Measurements from ENCODE around the gene RAP1A. TPM values are rescaled to one million over a fixed set of nuclear protein-coding genes. Genes with fewer than 3 reads are reported as not detected.

RAP1A gene
- total RNA-seq, 1 experiment from 2014 or later: 26.7 TPM

DNA sequence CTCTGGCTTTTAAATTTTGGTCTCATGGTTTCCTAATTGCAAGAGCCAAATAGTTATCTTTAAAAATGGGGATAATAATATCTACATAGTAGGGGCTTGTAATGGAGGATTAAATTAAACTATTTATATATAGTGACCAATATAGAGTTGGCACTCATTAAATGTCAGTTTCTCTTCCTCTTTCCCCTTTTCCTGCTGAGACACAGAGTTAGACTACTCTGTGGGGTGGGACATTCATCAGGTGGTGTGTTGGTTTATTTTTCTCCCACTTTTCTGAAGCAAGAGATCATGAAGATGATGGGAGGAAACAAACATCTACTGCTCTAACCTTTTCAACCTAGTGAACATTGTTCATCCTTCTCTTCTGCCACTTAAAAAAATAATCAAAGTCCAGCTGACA lies 17.3 kb upstream of the RAP1A start:
- H2BK20ac ChIP-seq (ENCODE audit: low read depth, low read length, poor library complexity, severe bottlenecking): no peak overlapping the region
- no peak overlapping the region for H3K9ac ChIP-seq (ENCODE audit: extremely low read depth, insufficient read length, low read length)
- no peak overlapping the region for H3K4ac ChIP-seq (ENCODE audit: low read depth, low read length)
- H3K4me1 Mint-ChIP-seq: peaks cover 0 to 3% of the 10 kb centered on the region in 2 experiments; a peak in 1 of 4 replicates
- no peaks in the 10 kb centered on the region; the same call in none of the 2 replicates for H3K27me3 Mint-ChIP-seq (ENCODE audit: low read depth)
- 0 out of 2 replicates have a peak, but pooled peaks cover 3% of the 10 kb centered on the region for H3K27me3 ChIP-seq (ENCODE audit: insufficient read depth, low read length)
- no peak overlapping the region for H2AK5ac ChIP-seq (ENCODE audit: insufficient read length, low read length)
- peaks cover 0 to 3% of the 10 kb centered on the region in 2 experiments; a peak in 2 of 5 replicates for H3K9me3 Mint-ChIP-seq
- H3K79me2 ChIP-seq (ENCODE audit: insufficient read depth, low read length): no peaks in the 10 kb centered on the region
- H3K4me3 Mint-ChIP-seq: no peak overlapping the region
- H4K20me1 ChIP-seq (ENCODE audit: control insufficient read depth, insufficient read depth, insufficient read length): no peaks in the 10 kb centered on the region
- no peak overlapping the region for H3K23ac ChIP-seq (ENCODE audit: insufficient read length, low read depth, low read length)
- DNase-seq: no peak
- H2BK5ac ChIP-seq (ENCODE audit: insufficient read length, low read length): no peak overlapping the region
- H3K9me3 ChIP-seq (ENCODE audit: control insufficient read depth, low read depth, low read length): no peaks in the 10 kb centered on the region
- H3K4me1 ChIP-seq (ENCODE audit: insufficient read depth, low read length): no peaks in the 10 kb centered on the region
- no peak overlapping the region for H4K91ac ChIP-seq (ENCODE audit: insufficient read length, low read depth, low read length)
- H3K27ac Mint-ChIP-seq: no peak overlapping the region
- H3K27ac ChIP-seq (ENCODE audit: insufficient read length, low read depth, low read length): no peak overlapping the region
- no peak overlapping the region for H2AFZ ChIP-seq (ENCODE audit: low read length)
- no peak overlapping the region for H3K4me2 ChIP-seq (ENCODE audit: insufficient read depth, insufficient read length, low read length)
- TF ChIP-seq, protein P1, sequence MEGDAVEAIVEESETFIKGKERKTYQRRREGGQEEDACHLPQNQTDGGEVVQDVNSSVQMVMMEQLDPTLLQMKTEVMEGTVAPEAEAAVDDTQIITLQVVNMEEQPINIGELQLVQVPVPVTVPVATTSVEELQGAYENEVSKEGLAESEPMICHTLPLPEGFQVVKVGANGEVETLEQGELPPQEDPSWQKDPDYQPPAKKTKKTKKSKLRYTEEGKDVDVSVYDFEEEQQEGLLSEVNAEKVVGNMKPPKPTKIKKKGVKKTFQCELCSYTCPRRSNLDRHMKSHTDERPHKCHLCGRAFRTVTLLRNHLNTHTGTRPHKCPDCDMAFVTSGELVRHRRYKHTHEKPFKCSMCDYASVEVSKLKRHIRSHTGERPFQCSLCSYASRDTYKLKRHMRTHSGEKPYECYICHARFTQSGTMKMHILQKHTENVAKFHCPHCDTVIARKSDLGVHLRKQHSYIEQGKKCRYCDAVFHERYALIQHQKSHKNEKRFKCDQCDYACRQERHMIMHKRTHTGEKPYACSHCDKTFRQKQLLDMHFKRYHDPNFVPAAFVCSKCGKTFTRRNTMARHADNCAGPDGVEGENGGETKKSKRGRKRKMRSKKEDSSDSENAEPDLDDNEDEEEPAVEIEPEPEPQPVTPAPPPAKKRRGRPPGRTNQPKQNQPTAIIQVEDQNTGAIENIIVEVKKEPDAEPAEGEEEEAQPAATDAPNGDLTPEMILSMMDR (conservative IDR thresholded peaks at IDR 0.05): no peak
- no peak overlapping the region for H2BK120ac ChIP-seq (ENCODE audit: low read depth, low read length, poor library complexity, severe bottlenecking)
- no peak overlapping the region for H4K5ac ChIP-seq (ENCODE audit: insufficient read length, low read depth, low read length)
- no peaks in the 10 kb centered on the region for H3K23me2 ChIP-seq (ENCODE audit: insufficient read length, low read depth, low read length, poor library complexity, severe bottlenecking)
- no peaks in the 10 kb centered on the region for H3K79me1 ChIP-seq (ENCODE audit: insufficient read depth, low read depth, low read length, poor library complexity, severe bottlenecking)
- no peaks in the 10 kb centered on the region for H3K36me3 Mint-ChIP-seq (ENCODE audit: insufficient read depth in 1 of 3, low read depth in 3 of 3)
- H4K8ac ChIP-seq (replicated peaks; ENCODE audit: insufficient read length, low read depth, low read length): no peak overlapping the region
- no peak overlapping the region for H3T11ph ChIP-seq (ENCODE audit: low read length)
- H3K18ac ChIP-seq (ENCODE audit: insufficient read length, low read depth, low read length): no peak overlapping the region
- no peak overlapping the region for H2BK15ac ChIP-seq (ENCODE audit: low read depth, low read length)
- no peak overlapping the region for H2BK12ac ChIP-seq (ENCODE audit: insufficient read length, low read depth, low read length)
- H3K56ac ChIP-seq (ENCODE audit: insufficient read length, low read depth, low read length): no peak overlapping the region
- no peak overlapping the region for H3K14ac ChIP-seq (ENCODE audit: insufficient read depth, low read length)
